ENCODE measurements around the gene SMPD3.

- no peak for TF ChIP-seq CTCF (IDR thresholded peaks at IDR 0.05)
- TF ChIP-seq POLR2A (IDR thresholded peaks at IDR 0.05) = no peak
Observed at GRCh38 chr16:68493412-68494070, 45.2 kb upstream of the SMPD3 start.
